Measurements from ENCODE around the gene FAM114A1. TPM values are rescaled to one million over a fixed set of nuclear protein-coding genes. Genes with fewer than 3 reads are reported as not detected.

The FAM114A1 gene
- total and polyA plus RNA-seq, 2 experiments from 2014 or later = 13.0 to 14.5 TPM

- Histone ChIP-seq H3K4me1 (ENCODE audit: insufficient read depth) (no peaks in the 10 kb centered on the region), H3K27me3 (ENCODE audit: insufficient read depth) (no peaks in the 10 kb centered on the region), H3K9me2 (ENCODE audit: insufficient read depth) (no peaks in the 10 kb centered on the region), H3K4me3 (no peak overlapping the region), H3K4me2 (no peak overlapping the region), H3F3A (replicated peaks; ENCODE audit: low read depth) (no peaks in the 10 kb centered on the region), H2AFZ (no peak overlapping the region), H3K36me3 (ENCODE audit: insufficient read depth) (no peaks in the 10 kb centered on the region), H3K27ac (ENCODE audit: low read depth) (no peak overlapping the region), H3K79me2 (replicated peaks; ENCODE audit: insufficient read depth) (no peaks in the 10 kb centered on the region), H4K20me1 (replicated peaks; ENCODE audit: insufficient read depth) (no peaks in the 10 kb centered on the region)
- no peaks in the 10 kb centered on the region for H3K4me1 Mint-ChIP-seq
- peaks cover 3% of the 10 kb centered on the region for H3K27me3 Mint-ChIP-seq (ENCODE audit: insufficient read depth, low read depth, poor library complexity)
- TF ChIP-seq EZH2phosphoT487 (IDR thresholded peaks at IDR 0.05; ENCODE audit: unreplicated experiment) (no peak), ETS1 (IDR thresholded peaks at IDR 0.05) (no peak), CTCF (conservative IDR thresholded peaks at IDR 0.05; ENCODE audit: low read depth in 2 of 2) (no peak), ZNF114 (CRISPR knock-in tag; IDR thresholded peaks at IDR 0.05) (no peak), EZH2 (IDR thresholded peaks at IDR 0.05; ENCODE audit: low read depth, unreplicated experiment) (no peak), JUNB (IDR thresholded peaks at IDR 0.05; ENCODE audit: unreplicated experiment) (no peak), STAT1 (IDR thresholded peaks at IDR 0.05; ENCODE audit: unreplicated experiment) (no peak), POLR2AphosphoS5 (IDR thresholded peaks at IDR 0.05; ENCODE audit: low read depth) (no peak), CREB1 (CRISPR knock-in tag; IDR thresholded peaks at IDR 0.05; ENCODE audit: low read depth) (no peak), NANOG (IDR thresholded peaks at IDR 0.05; ENCODE audit: borderline replicate concordance) (no peak), REST (IDR thresholded peaks at IDR 0.05; ENCODE audit: unreplicated experiment) (no peak), ZNF331 (CRISPR knock-in tag; IDR thresholded peaks at IDR 0.05; ENCODE audit: low read depth) (no peak), ZNF462 (CRISPR knock-in tag; IDR thresholded peaks at IDR 0.05) (no peak)
- ATAC-seq (no peak), DNase-seq (ENCODE audit: low spot score) (no peak)
- no peak overlapping the region for H3K4me3 Mint-ChIP-seq
- H3K9me3 Mint-ChIP-seq = peaks cover 3% of the 10 kb centered on the region; the same call in 2 of the 3 replicates
- H3K36me3 Mint-ChIP-seq (ENCODE audit: low read depth) = no peaks in the 10 kb centered on the region
- H3K27ac Mint-ChIP-seq = no peak overlapping the region
Observed at GRCh38 chr4:38994135-38994534, 126.5 kb downstream of the FAM114A1 start.

Measured in GM23338 (cell line).